IPS-11a (cell line): Measurements from ENCODE around the gene NPLOC4.
"Not testable (repeated sequence)": the region's sequence is repeated elsewhere in the genome, so short reads cannot be mapped to it uniquely, and the experiment has no call there.

Experiments
- H3K4me3 ChIP-seq: one replicate; pipeline ENCODE4 v1.5.1; 2013; ENCODE audit warnings: low read depth, low read length, control low read depth

The NPLOC4 gene

DNA sequence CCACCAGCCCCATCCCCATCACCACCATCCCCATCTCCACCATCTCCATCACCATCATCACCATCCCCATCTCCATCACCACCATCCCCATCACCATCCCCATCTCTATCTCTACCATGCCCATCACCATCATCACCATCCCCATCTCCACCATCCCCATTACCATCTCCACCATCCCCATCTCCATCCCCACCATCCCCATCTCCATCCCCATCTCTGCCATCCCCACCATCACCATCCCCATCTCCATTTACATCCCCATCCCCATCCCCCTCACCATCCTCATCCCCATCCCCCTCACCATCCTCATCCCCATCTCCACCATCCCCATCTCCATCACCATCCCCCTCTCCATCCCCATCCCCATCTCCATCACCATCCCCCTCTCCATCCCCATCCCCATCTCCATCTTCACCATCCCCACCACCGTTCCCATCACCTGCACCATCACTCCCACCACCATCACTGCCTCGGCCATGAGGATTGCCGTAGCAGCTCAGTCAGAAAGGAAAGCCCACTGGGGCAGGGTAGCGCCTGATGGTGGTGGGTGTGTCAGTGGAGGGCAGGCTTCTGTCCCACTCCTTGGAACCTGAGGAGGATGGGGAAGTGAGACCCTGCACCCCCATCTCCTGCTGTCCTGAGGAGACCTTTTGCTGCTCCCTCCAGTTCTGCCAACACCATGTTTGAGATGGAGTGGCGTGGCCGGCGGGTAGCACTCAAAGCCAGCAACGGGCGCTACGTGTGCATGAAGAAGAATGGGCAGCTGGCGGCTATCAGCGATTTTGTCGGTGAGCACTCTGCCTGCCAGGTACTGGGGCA, 101.2 kb downstream of the NPLOC4 start:
- H3K4me3 ChIP-seq, result no peak overlapping the region

DNA sequence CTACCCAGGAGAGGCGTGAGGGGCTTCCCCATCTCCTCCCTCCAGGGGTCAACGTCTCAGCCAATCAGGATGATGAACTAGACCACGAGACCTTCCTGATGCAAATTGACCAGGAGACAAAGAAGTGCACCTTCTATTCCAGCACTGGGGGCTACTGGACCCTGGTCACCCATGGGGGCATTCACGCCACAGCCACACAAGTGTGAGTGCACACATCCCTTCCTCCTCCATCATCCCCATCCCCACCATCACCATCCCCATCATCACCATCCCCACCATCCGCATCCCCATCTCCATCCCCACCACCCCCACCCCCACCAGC, 101.9 kb downstream of the NPLOC4 start:
- H3K4me3 ChIP-seq, result no peak overlapping the region

- no peak overlapping the region for H3K4me3 ChIP-seq
Observed at GRCh38 chr17:81534157-81535006, 102.5 kb downstream of the NPLOC4 start.

DNA sequence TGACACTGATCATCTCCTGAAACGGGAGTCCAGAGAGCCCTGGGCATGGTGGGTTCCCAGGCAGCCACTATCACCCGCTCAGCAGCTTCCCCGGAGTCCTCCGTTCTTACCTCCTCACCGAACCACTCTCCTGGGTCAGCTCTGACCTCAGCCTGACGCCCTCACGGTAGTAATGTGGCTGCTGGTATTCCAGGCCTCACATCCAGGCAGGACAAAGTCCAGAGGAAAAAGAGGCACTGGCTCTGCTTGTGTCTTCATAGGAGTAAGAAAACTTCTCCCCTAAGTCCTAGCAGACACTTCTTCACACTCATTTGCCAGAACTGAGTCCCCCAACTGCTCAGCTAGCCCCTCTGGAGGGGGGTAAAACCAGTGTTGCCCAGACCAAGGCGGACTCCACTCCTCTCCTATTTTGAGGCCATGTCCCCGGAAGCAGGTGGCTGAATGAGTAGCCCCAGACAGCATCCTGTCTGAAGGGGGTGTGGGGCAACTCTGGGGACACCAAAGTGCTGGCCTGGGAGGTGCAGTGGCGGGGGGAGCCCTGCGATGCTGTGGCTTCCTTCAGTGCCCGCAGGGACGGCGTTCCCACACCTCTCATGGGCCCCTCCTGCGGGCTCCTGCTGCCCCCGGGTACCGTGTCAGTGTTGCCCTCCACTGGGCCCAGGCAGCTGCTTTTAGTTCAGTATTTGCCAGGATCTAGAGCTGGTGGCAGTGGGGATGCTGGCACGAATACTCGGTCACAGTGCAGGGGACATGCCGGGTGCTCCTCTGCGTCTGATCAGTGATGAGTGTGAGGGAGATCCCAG, 103.4 kb downstream of the NPLOC4 start:
- H3K4me3 ChIP-seq, result no peak overlapping the region

DNA sequence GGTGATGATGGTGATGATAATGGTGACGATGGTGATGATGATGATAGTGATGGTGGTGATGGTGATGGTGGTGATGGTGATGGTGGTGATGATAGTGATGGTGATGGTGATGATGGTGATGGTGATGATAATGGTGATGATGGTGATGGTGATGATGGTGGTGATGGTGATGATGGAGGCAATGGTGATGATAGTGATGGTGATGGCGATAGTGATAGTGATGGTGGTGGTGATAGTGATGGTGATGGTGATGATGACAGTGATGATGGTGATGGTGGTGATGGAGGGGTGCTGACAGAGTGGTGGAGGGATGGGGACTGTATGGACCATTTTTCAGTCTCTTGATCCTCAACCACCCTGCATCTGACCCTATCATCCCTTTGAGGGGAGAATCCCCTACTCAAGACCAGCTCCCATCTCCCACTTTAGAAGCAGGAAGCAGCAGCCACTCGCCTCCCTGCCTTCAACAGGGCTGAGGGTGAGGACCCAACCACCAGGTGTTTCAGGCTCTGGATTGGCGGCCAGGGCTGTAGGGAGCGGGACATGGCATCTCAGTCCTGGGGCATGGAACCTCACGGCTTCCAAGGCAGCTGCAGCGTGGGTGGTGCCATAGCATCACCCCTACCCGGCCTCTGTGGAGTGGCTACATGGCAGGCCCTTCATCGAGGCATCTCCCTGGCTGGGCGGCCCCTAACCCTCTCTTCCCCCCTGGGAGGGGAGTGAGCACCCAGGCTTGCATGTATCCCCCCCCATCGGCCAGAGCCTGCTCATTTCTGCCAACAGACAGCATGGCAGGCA, 104.2 kb downstream of the NPLOC4 start:
- no peak overlapping the region for H3K4me3 ChIP-seq

- not testable (repeated sequence) for H3K4me3 ChIP-seq
Observed at GRCh38 chr17:81531998-81532404, 104.9 kb downstream of the NPLOC4 start.

DNA sequence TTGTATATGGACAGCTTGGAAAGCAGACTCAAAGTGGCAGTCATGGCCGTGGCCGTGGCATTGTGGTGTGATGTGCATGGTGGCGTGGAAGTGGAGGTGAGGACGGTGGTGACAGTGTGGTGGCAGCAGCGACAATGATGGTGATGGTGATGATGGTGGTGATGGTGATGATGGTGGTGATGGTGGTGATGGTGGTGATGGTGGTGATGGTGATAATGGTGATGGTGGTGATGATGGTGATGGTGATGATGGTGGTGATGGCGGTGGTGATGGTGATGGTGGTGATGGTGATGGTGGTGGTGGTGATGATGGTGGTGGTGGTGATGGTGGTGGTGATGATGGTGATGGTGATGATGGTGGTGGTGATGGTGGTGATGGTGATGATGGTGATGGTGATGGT, 105.9 kb downstream of the NPLOC4 start:
- H3K4me3 ChIP-seq, result not testable (repeated sequence)

GRCh38 chr17:81529437-81529803, 107.5 kb downstream of the NPLOC4 start:
- H3K4me3 ChIP-seq, result no peak overlapping the region

- H3K4me3 ChIP-seq, result no peak overlapping the region
Observed at GRCh38 chr17:81528651-81529436, 108.1 kb downstream of the NPLOC4 start.

GRCh38 chr17:81528384-81528650, 108.6 kb downstream of the NPLOC4 start:
- H3K4me3 ChIP-seq, result no peak overlapping the region

- no peak within 1 kb of the TSS for H3K4me3 ChIP-seq
Observed at GRCh38 chr17:81527591-81528383, 109.1 kb downstream of the NPLOC4 start, which contains the start of gene FSCN2. Gene FSCN2, plus strand, starts transcription at chr17:81528377. Its CDS starts 155 bp downstream, at chr17:81528532.

GRCh38 chr17:81526662-81527571, 110.0 kb downstream of the NPLOC4 start:
- H3K4me3 ChIP-seq, result no peak overlapping the region

- no peak overlapping the region for H3K4me3 ChIP-seq
Observed at GRCh38 chr17:81524865-81525159, 112.1 kb downstream of the NPLOC4 start.

- H3K4me3 ChIP-seq, result no peak overlapping the region
Observed at GRCh38 chr17:81524039-81524864, 112.7 kb downstream of the NPLOC4 start.

DNA sequence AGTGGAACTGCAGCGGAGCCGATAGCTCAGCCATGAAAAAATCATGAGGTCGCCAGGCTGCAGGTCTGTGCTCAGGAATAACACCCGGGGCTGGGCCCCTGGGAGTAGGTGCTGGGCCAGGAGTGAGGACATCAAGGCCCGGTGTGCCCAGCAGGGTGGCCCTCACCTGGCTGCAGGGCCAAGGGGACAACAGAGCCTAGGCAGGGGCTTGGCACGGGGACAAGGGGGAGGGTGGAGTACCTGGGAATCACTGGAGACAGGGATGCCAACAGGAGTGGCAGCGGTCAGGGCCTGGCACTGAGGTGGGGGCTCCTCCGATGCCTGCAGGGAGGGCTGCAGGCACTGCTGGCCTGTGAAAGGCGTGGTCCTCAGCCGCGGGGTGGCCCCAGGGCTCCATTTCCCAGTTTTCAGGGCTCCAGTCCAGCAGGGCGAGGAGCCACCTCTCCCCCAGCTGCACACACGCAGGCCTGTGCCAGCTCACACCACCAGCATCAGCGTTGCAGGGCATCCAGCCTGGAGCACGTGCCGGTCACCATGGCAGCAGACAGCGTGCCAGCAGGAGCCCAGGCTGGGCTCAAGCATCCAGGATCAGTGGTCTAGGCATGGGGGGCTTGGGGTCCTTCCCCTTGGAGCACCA, 113.4 kb downstream of the NPLOC4 start:
- H3K4me3 ChIP-seq, result no peak overlapping the region

- no peak overlapping the region for H3K4me3 ChIP-seq
Observed at GRCh38 chr17:81522491-81523401, 114.2 kb downstream of the NPLOC4 start.
